Glomerular visceral epithelial cell (primary cell): ENCODE results near the gene ECI2.
A peak's percentile ranks its signal among the peaks of the same experiment; 100 is the strongest.

ENCODE experiments used
- DNase-seq: peaks from one replicate; pipeline ENCODE4 v3.0.0-alpha.2; 2016; ENCODE audit errors: extremely low spot score

ECI2 gene, protein sequence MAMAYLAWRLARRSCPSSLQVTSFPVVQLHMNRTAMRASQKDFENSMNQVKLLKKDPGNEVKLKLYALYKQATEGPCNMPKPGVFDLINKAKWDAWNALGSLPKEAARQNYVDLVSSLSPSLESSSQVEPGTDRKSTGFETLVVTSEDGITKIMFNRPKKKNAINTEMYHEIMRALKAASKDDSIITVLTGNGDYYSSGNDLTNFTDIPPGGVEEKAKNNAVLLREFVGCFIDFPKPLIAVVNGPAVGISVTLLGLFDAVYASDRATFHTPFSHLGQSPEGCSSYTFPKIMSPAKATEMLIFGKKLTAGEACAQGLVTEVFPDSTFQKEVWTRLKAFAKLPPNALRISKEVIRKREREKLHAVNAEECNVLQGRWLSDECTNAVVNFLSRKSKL

DNA sequence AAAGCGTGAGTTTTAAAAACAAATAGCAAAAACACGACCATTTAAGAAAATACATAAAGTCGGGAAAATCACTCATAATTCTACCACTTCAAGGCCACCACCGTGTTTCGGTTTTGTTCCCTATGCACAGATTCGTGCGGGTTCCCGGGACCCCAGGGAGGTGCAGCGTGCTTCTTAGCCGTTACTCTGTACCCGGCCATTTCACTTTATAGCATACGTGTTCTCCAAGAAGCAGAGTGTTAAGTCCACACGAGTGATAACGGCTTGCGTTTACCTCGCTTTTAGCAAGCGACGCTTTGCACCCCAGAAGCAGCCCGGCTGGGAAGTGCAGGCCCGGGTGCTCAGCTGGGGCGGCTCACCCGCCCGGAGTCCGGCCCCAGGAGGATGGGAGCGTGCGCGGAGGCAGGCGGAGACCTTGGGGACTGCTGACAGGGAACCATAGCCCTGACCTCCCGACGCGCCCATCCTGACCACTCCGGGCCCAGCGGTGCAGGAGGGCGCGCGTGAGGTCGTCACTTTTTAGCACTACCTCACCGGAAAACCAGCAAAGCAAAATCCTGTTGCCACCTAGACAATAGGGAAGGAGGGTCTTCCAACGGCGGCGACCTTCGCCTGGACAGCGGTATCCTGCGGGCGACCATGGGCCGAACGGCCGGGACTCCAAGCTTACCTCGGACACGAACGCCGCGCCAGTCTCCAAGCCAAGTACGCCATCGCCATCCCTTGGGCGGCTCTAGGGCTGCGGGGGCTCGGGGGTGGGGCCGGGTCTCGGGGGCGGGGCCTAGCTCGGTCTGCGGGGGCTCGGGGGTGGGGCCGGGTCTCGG is at the start of gene ECI2:
Gene ECI2, minus strand, starts transcription at position 735 of the 824 bp plus-strand sequence. Its CDS starts 15 bp downstream, at position 720.
- peak; percentile 79 for DNase-seq

DNA sequence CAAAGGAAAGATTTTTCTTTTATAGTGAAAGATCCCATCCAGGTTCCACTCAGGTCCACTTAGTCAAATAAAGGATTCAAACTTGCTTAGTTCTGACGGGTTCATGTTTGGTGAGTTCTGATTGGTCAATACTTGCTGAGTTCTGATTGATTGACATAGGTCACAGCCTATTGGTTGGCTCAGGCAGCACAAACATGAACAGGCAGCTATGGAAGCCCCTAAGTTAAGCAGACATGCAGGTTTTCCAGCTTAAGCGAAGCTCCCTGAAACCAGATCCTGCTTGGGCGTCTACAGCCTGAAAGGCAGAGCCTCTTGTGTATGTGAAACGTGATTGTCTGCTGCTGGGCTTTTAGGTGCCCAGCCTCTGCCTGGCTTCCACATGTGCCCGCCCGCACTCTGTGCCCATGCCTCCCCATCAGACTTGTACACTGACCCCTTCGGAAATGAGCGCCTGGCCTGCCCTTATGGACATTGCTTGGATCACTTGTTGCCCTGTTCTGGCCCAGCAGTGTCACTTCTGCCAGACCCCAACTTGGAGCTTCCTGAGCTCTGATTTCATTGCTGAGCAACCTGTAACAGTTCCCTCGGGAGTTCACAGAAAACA is 45.4 kb upstream of the ECI2 start:
- peak; percentile 6 for DNase-seq

DNA sequence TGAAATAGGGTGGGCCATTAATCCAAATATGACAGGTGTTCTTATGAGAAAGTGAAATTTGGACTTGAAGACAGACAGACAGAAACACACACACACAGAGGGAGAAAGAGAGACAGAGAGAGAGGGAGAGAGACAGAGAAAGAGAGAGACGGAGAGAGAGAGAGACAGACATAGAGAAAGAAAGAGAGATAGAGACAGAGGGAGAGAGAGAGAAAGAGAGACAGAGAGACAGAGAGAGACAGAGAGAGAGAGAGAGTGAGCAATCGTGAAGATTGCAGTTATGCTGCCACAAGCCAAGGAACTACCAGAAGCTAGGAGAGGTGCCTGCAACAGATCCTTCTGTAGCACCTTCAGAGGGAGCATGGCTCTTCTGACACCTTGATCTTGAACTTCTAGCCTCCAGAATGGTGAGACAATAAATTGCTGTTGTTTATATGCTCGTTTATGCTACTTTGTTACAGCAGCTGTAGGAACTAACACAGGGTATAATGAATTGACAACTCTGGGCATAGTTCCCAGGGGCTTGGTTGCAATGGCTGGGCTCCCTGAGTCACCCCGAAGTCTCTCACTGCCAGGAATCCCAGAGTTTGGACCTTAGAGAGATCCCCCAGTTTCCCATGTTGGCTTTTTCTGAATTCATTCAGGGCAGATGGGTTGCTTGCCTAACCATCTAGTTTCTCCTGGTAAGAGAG is 44.7 kb upstream of the ECI2 start:
- DNase-seq: no peak

DNA sequence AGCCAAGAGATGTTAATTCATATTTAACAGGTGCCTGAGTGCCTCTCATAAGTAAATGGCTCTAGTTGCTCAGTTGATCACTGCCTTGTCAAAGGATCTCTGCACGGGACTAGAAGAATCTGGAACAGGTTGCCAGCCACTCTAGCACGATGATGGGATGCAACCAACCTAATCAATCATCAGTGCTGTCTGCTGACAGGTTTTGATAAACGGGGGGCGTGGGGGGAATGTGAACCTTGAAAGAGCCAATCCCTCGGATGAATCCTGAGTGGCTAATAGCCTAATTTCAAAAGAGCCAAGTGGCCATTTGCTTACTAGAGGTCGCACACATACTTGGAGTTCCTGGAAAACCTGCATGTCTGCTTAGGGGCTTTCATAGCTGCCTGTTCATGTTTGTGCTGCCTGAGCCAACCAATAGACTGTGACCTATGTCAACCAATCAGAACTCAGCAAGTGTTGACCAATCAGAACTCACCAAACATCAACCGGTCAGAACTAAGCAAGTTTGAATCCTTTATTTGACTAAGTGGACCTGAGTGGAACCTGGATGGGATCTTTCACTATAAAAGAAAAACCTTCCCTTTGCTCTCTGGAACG is 43.5 kb upstream of the ECI2 start:
- DNase-seq: no peak

DNA sequence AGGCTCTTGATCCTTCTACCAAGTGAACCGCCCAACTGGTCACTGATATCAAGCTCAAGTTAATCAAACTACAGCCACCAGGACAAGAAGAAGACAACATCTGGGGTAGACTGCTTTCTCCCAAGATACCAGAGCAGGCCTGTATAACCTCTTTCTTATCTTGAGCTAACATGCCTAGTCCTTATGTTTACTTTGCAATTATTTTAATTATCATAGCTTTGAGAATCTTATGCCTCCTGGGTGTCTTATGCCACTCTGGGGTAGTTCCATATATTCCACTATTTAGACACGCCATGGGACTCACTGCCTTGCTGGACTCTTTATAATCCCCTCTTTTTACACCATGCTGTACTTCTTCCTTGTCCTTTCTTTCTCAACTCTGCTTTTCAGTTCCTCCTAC is 41.5 kb upstream of the ECI2 start:
- DNase-seq: no peak

DNA sequence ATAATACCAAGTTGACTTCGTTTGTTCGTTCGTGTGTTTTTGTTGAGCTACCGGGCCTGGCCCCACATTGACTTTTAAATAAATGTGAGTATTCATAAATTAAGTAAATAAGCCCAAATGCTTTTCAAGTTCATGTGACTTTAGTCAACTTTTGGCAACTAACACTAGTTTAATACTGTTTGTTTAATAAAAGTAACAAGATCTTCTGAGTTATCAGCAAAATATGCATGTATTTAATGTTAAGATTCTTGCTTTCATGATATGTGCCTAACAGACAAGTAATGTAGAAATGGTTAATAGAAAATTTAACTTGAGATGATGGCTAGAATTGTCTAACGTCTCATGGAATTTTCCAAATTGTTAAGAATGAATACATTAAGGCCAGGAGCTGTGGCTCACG is 38.7 kb upstream of the ECI2 start:
- no peak for DNase-seq

DNA sequence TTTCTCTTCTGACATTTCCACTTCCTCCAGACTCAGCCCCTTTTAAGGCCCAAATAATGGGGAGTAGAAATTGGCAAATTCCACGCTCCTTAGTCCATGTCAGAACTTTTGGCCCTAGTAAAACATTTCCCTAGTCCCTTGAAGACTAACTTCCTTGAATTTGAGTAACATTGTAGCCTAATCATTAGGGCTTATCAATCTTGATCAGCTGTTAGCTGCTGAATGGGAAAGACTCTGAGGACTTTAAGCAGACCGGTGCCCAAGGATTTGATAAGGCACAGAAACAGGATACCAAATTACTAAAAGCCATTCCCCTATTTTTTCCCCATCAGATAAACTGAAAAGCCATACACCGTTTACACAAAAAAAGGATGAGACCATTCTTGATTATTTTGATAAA is 37.0 kb upstream of the ECI2 start:
- DNase-seq: no peak

DNA sequence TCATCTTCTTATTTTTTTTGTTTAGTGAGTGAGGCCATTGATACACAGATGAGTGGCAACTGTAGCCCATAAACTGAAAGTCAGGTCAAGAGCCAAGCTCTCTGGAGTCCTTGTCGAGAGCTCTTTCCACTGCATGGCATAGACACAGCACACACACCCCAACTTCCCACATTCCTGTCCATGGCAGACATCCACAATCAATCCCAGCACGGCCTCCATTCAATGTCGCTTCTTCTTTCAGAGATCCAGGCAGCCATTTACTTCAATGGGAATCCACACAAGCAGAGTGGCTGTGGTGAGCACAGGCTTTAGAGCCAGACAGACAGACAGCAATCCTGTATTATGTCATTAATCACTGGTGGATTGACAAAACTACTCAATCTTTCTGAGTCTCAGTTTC is 34.9 kb upstream of the ECI2 start:
- DNase-seq: no peak

DNA sequence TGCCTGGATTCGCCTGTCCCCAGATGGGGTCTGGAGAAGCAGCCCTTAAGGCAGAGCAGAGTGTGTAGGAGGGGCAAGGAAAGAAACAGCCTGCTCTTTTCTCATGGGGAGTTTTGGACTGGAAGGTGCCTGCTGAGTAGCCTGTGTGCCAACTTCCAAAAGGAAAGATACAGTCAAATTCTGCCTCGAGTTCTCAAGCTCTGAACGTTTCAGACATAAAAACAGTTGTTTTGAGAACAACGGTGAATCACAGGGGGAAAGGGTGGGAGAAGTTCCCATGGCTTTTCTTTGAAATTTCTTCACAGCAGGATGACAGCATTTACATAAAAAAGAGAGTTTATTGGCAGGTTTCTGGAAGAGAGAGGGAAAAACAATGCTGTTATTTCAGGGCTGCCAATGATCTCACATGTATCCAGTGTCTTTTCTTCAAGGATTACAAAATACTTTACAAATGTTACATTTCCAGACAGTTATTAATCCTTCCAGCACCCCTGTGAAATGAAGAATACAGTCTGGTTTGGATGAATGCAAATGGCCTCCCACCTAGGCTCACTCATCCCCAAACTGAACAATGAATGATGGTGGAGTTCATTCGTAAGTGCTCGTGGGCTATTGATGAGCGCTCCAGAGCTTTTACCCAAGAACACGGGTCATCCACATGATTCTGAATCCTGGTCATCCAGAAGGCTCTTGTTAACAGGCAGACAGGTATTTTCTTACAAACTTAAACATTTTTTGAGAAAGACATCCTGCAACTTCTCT is 33.8 kb upstream of the ECI2 start:
- DNase-seq: no peak

DNA sequence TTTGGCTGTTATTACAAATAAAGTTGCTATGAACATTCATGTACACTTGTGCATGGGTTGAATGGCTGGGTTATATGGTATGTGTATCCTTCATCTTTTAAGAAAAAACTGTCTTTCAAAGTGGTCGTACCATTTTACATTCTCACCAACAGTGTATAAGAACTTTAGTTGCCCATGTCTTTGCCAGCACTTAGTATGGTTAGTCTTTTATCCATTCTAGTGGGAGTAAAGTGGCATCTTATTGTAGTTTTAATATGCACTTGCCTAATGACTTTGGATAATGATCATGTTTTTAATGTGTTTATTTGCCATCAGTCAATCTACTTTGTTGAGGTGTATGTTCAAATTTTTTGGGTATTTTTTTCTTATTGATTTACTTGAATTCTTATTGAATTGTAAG is 32.5 kb upstream of the ECI2 start:
- no peak for DNase-seq

DNA sequence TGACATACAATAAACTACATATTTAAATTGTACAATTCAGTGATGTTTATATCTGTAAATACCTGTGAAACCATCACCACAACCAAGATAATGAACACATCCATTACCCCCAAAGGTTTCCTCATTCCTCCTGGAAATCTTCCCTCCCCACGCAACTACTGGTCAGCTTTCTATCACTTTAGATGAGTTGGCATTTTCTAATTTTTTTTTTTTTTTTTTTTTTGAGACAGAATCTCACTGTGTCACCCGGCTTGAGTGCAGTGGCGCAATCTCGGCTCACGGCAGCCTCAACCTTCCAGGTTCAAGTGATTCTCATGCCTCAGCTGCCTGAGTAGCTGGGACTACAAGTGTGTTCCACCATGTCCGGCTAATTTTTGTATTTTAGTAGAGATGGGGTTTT is 31.7 kb upstream of the ECI2 start:
- DNase-seq: no peak

DNA sequence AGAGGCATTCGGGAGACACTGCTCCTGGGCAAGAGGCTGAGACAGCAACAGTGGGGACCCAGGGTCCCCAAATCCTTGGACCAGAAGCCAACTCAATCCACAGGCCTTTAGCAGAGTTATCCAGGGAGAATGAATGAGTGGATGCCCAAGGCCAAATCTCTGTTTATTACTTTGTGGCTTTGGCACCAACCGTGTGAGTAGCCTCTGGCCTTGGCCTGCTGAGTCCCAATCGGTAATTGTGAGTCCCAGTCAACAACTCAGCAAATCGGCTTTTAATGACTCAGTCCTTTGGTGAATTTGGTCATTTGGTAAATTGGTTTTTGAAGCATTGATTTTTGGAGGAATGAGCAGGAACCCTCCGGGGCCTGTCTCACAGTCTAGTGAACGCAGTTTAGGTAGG is 29.1 kb upstream of the ECI2 start:
- no peak for DNase-seq

DNA sequence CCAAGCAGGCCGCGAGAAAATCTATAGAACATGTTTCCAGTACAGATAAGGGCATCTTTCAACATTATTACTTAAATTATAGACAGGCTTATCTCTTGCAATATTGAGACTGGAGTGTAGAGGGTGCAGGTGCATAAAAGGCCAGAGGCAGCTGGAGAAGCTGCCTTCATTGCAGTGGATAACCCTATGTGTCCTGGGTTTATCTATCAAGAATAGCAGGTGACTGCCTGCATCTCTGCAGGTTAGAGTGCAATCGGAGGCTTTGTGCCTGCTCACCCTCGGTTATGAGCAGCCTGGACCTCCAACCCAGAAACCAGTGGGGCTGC is 28.7 kb upstream of the ECI2 start:
- no peak for DNase-seq

DNA sequence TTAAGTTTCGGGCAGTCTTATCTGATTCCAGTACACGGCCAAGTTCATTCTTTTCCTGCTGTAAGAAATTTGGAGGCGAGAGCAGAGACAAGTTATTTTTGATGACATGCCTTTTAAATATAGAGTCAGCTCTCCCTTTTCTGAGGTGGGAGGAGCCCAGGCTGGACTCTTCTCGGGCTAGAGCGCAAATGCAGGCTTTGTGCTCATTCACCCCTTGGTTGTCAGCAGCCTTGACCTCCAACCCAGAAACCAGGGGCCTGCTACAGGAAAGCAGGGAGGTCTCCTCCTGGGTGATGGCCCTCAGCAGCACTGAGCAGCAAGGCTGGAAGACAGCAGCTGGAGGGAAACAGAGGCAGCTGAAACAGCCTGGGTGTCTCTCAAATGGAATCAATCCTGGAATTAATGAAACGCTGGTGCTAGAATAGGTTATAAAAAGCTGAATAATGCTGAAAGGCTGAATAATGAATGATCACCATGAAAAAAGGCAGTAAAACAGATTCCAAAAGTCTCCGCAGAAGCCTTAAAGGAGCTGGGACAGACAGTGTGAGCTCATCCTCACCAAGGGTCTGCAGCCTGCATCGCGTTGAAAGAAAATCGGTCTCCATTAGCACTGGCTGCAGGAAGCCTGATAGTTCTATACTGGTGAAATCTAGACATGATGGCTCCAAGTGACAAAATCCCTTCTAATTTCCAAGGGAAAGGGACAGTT is 28.2 kb upstream of the ECI2 start:
- DNase-seq: no peak

DNA sequence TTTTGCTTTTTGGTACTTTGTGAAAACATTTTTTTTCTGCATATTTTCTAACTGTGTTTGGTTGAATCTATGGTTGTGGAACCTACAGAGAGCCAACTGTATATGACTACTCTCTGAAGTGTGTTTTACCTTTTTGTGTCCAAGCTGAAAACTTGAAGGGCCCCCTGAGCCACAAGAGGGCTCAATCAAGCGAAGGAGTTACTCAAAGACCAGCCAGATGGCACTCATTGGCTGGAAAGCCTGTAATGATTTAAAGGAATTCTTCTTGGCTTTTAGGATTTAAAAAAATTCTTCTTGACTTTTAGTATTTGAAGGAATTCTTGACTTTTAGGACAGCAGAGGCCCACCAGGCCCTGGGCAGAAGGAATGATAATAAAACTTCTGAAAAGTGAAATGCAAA is 27.0 kb upstream of the ECI2 start:
- DNase-seq: no peak

DNA sequence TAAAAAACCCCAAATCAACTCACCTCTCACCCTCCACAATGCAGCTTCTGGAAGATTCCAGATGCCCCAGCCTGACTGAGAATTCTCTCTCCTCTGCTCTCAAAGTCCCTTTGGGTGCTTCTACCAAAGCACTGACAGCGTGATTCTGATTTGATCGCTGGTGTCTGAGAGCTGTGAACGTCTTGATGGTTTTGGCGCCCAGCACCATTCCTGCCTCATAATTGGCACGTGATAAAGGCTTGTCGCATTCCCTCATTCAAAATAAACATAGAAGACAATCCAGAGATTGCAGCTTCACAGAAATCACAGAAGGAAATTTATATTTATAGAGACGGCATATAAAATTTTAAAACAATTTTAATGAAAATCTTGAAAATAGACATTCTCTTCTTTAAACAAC is 24.1 kb upstream of the ECI2 start:
- DNase-seq: no peak

DNA sequence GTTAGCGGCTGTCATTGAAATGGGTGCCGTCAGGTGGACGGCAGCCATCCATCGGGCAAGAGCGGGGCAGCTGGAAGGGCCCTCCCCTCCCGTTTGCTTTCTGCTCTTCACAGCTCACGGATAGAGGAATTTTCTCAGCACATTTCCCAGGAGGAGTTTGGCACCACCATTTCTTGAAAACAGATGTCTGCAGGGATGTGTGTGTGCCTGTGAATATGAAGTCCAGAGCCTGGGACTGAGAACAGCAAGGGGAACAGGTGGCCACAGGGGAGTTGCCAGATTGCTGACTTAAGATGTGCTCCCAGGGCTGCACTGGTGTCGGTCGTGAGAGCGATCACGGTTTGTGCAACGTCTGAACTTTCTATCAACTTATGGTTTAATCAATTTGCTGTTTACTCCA is 22.1 kb upstream of the ECI2 start:
- DNase-seq: no peak

DNA sequence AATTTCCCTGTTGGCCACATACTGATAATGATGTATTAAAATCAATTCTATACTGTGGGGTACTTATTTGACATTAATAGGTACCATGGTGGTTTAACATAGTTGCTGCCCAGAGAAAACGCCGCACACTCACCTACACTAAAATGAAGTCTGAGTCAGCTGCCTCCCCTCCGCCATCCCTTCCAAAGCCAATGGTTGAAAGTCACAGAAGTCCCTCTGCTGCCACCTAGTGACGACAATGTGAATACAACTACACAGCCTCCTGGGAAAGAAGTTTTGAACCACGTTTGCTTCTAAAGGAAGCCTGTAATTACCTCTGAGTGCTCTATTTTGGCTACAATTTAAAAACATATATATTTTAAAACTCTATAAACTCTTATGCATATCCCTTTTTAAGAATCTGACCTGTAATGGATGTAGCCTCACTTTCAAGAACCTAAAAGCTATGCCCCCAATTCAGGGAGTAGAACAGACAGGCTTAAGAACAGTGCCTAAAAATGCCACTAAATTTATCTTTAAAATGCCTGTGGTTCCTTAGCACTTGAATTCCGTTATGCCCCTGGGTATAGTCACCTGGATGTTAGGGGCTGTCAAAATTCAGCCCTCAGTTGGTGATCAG is 20.6 kb upstream of the ECI2 start:
- peak; percentile 86 for DNase-seq

DNA sequence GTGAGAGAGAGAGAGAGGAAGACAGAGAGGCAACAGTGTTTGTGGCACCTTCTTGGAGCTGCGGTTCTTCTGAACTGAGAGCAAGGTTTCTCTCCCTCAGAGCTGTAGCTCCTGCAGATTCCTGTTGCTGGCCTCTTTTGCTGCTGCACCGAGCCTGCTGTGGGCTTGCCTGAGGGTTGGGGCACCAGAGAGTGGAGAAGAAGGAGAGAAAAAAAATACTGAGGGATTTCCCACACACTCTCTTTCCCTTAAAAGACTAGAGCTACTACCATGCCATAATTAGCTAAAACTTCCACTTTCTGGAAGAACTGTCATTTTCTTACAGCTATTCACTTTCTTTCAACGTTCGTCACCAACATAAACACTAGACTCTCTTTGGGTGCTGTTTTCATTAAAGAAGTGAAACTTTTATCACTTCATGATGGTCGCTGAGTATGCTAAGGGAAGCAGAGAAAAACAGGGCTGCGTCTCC is 18.2 kb upstream of the ECI2 start:
- DNase-seq: no peak

DNA sequence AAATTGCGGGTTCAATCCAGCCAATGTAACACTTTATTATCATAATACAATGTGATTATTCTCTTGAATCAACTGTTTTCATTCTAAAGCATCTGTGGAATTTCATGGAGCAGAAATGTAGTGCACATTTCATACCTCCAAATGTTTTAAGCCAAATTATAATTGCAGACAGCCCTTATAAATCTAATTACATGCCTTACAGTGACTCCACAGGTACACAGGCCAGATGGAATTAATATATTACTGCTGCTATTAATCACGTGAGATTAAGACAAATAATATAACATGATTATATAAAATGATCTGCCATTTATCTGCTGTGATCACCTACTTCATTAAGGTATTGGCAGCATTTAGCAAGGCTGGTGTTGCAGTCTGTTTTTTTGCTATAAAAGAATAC is 9.7 kb upstream of the ECI2 start:
- no peak for DNase-seq
